ENCODE measurements around the gene PREX1.

PREX1 gene

DNA sequence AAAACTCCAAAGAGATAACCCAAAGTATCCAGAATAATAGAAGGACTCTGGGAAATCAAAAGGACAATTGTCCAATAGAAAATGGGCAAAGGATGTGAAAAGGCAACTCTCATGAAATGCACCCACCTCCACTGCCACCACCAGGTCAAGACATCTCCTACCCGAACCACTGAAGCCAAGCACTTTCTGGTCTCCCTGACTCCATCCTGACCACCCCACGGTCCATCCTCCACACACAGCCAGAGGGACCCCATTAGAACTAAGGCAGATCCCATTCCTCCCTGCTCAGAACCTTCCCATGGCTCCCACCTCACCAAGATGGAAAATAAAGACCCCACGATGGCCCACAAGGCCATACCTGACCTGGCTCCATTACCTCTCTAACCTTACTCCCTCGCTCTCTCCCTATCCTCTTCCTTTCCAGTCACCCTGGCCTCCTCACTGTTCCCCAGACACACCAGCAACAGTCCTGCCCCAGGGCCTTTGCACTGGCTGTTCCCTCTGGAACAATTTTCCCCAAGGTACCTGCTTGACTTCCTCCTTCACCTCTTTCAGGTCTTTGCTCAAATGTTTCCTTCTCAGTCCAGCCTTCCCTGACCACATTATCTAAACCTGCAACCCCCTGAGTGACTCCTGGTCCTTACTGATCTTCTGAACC lies 108.1 kb downstream of the PREX1 start:
- Histone ChIP-seq H3K9ac (ENCODE audit: low read depth, low read length, poor library complexity) (no peak overlapping the region), H3K4me2 (ENCODE audit: insufficient read depth, low read length, poor library complexity, severe bottlenecking) (no peak overlapping the region), H3K27me3 (ENCODE audit: control insufficient read depth in 3 of 3, insufficient read depth in 3 of 3, low read depth in 1 of 3, low read length in 3 of 3) (no peaks in the 10 kb centered on the region), H2BK12ac (ENCODE audit: low read length) (no peak overlapping the region), H3K79me1 (ENCODE audit: low read depth, low read length) (no peaks in the 10 kb centered on the region), H3K14ac (ENCODE audit: low read length) (no peak overlapping the region), H2BK120ac (ENCODE audit: low read depth, low read length) (no peak overlapping the region), H3K36me3 (replicated peaks in 1 of 2; ENCODE audit: control insufficient read depth in 2 of 2, insufficient read depth in 2 of 2, low read length in 2 of 2) (peaks cover 0 to 99% of the 10 kb centered on the region in 2 donors), H2BK5ac (ENCODE audit: low read length) (no peak overlapping the region), H3K23ac (ENCODE audit: low read depth, low read length, poor library complexity) (no peak overlapping the region), H3K18ac (ENCODE audit: low read length) (no peak overlapping the region), H2AFZ (ENCODE audit: low read length) (no peak overlapping the region), H3K9me3 (replicated peaks in 1 of 2; ENCODE audit: control insufficient read depth in 2 of 2, insufficient read depth in 1 of 2, low read depth in 1 of 2, low read length in 2 of 2) (no peaks in the 10 kb centered on the region), H4K91ac (ENCODE audit: low read depth, low read length, poor library complexity) (no peak overlapping the region), H3K4ac (ENCODE audit: low read length) (no peak overlapping the region), H3K4me1 (ENCODE audit: control insufficient read depth in 2 of 2, insufficient read depth in 1 of 2, low read depth in 1 of 2, low read length in 2 of 2) (peaks cover 0 to 1% of the 10 kb centered on the region in 2 donors), H3K27ac (replicated peaks; ENCODE audit: low read length) (no peak overlapping the region), H3K4me3 (ENCODE audit: low read length in 2 of 2) (no peak overlapping the region), H2AK5ac (ENCODE audit: low read depth, low read length) (no peak overlapping the region), H4K8ac (ENCODE audit: low read depth, low read length) (no peak overlapping the region), H2BK15ac (ENCODE audit: low read length) (no peak overlapping the region)
- DNase-seq (ENCODE audit: low spot score): no peak
- no CpG with 5 or more reads among the region's 4 CpGs for WGBS, 2 donors (ENCODE audit: extremely low coverage in 2 of 2, insufficient read length in 2 of 2, insufficient replicate concordance in 1 of 2)

DNA sequence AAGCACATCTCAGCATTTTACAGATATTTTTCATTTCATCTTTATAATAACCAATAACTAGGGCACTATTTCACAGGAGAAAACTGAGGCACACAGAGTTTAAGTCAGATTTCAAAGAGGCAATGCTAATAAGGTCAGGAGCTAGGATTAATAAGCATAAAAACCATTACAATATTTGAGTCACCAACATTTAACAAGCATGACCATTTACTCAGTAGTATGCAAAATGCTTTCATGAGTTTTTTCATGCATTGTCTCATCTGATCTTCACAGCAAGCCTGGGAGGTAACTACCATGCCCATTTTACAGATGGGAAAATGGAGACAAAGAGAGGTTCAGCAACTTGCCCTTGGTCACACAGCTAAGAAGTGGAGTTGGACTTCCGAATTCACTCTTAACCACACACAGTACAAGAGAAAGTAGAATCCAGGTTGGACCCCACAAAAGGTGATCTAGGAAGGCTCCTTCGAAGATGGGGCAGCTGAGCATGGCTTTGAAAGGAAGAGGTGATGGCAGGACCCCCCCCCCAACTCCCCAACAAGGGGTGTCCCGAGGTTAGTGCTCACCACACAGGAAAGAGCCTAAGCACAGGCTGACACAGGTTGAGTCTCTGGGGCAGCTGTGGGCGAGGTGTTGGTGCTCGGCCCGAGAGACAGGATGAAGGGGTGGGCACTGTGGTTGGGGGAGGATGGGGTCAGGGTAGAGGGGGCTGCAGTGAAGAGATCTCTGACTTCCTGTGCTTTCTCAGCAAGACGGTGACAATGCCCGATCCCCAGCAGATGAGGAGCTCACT lies 108.8 kb downstream of the PREX1 start:
- no peak overlapping the region for H2AK5ac ChIP-seq (ENCODE audit: low read depth, low read length)
- peaks cover 0 to 94% of the 10 kb centered on the region in 2 donors for H3K36me3 ChIP-seq (replicated peaks in 1 of 2; ENCODE audit: control insufficient read depth in 2 of 2, insufficient read depth in 2 of 2, low read length in 2 of 2)
- no peak overlapping the region for H3K9ac ChIP-seq (ENCODE audit: low read depth, low read length, poor library complexity)
- H4K8ac ChIP-seq (ENCODE audit: low read depth, low read length): no peak overlapping the region
- no peak overlapping the region for H2BK5ac ChIP-seq (ENCODE audit: low read length)
- H3K23ac ChIP-seq (ENCODE audit: low read depth, low read length, poor library complexity): no peak overlapping the region
- no peak overlapping the region for H3K4me3 ChIP-seq (ENCODE audit: low read length in 2 of 2)
- no peak overlapping the region for H2AFZ ChIP-seq (ENCODE audit: low read length)
- WGBS, 2 donors (ENCODE audit: extremely low coverage in 2 of 2, insufficient read length in 2 of 2, insufficient replicate concordance in 1 of 2): no CpG with 5 or more reads among the region's 8 CpGs
- H3K4me1 ChIP-seq (ENCODE audit: control insufficient read depth in 2 of 2, insufficient read depth in 1 of 2, low read depth in 1 of 2, low read length in 2 of 2): peaks cover 0 to 1% of the 10 kb centered on the region in 2 donors
- H3K9me3 ChIP-seq (replicated peaks in 1 of 2; ENCODE audit: control insufficient read depth in 2 of 2, insufficient read depth in 1 of 2, low read depth in 1 of 2, low read length in 2 of 2): no peaks in the 10 kb centered on the region
- H3K27me3 ChIP-seq (ENCODE audit: control insufficient read depth in 3 of 3, insufficient read depth in 3 of 3, low read depth in 1 of 3, low read length in 3 of 3): no peaks in the 10 kb centered on the region
- H2BK120ac ChIP-seq (ENCODE audit: low read depth, low read length): no peak overlapping the region
- no peak overlapping the region for H4K91ac ChIP-seq (ENCODE audit: low read depth, low read length, poor library complexity)
- no peak overlapping the region for H3K4ac ChIP-seq (ENCODE audit: low read length)
- no peak overlapping the region for H3K18ac ChIP-seq (ENCODE audit: low read length)
- DNase-seq (ENCODE audit: low spot score): no peak
- no peak overlapping the region for H3K14ac ChIP-seq (ENCODE audit: low read length)
- H2BK15ac ChIP-seq (ENCODE audit: low read length): no peak overlapping the region
- H3K27ac ChIP-seq (replicated peaks; ENCODE audit: low read length): no peak overlapping the region
- no peaks in the 10 kb centered on the region for H3K79me1 ChIP-seq (ENCODE audit: low read depth, low read length)
- no peak overlapping the region for H2BK12ac ChIP-seq (ENCODE audit: low read length)
- H3K4me2 ChIP-seq (ENCODE audit: insufficient read depth, low read length, poor library complexity, severe bottlenecking): no peak overlapping the region

DNA sequence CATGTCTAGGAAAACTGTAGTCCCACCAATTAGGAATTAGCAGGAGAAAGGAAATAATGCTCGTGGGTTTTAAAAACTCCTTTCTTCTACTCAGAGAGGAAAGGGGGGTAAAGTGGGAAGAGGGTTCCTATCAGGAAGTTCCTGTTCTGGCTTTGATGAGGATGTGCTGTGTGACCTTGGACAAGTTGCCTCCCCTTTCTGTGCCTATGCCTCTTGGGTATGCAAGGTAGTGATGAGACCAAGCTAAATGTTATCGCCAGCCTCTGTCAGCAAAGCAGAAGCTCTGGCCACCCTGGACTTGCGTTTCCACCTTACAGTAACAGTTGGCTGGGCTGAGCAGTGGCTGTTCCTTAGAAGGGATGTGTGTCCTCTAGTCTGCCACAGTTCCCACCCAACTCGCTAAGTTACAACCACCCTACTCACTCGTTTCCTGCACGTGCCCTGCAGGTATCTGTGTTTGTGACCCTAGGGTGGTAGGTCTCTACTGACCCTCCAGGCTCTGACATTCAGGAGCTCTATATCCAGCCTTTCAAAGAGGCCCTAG lies 110.0 kb downstream of the PREX1 start:
- no peak overlapping the region for H2AFZ ChIP-seq (ENCODE audit: low read length)
- no peak overlapping the region for H4K8ac ChIP-seq (ENCODE audit: low read depth, low read length)
- no peak overlapping the region for H2AK5ac ChIP-seq (ENCODE audit: low read depth, low read length)
- H3K14ac ChIP-seq (ENCODE audit: low read length): no peak overlapping the region
- H3K79me1 ChIP-seq (ENCODE audit: low read depth, low read length): no peaks in the 10 kb centered on the region
- H3K27me3 ChIP-seq (ENCODE audit: control insufficient read depth in 3 of 3, insufficient read depth in 3 of 3, low read depth in 1 of 3, low read length in 3 of 3): no peaks in the 10 kb centered on the region
- no CpG with 5 or more reads among the region's 6 CpGs for WGBS, 2 donors (ENCODE audit: extremely low coverage in 2 of 2, insufficient read length in 2 of 2, insufficient replicate concordance in 1 of 2)
- H3K36me3 ChIP-seq (replicated peaks in 1 of 2; ENCODE audit: control insufficient read depth in 2 of 2, insufficient read depth in 2 of 2, low read length in 2 of 2): peaks cover 0 to 82% of the 10 kb centered on the region in 2 donors
- H2BK12ac ChIP-seq (ENCODE audit: low read length): no peak overlapping the region
- H3K23ac ChIP-seq (ENCODE audit: low read depth, low read length, poor library complexity): no peak overlapping the region
- H2BK5ac ChIP-seq (ENCODE audit: low read length): no peak overlapping the region
- H3K4me3 ChIP-seq (ENCODE audit: low read length in 2 of 2): no peak overlapping the region
- no peak overlapping the region for H3K18ac ChIP-seq (ENCODE audit: low read length)
- no peak overlapping the region for H4K91ac ChIP-seq (ENCODE audit: low read depth, low read length, poor library complexity)
- no peak overlapping the region for H2BK15ac ChIP-seq (ENCODE audit: low read length)
- H3K9me3 ChIP-seq (replicated peaks in 1 of 2; ENCODE audit: control insufficient read depth in 2 of 2, insufficient read depth in 1 of 2, low read depth in 1 of 2, low read length in 2 of 2): no peaks in the 10 kb centered on the region
- DNase-seq (ENCODE audit: low spot score): no peak
- no peak overlapping the region for H3K9ac ChIP-seq (ENCODE audit: low read depth, low read length, poor library complexity)
- H3K4me2 ChIP-seq (ENCODE audit: insufficient read depth, low read length, poor library complexity, severe bottlenecking): no peak overlapping the region
- H3K4ac ChIP-seq (ENCODE audit: low read length): no peak overlapping the region
- no peak overlapping the region for H3K27ac ChIP-seq (replicated peaks; ENCODE audit: low read length)
- peaks cover 0 to 1% of the 10 kb centered on the region in 2 donors for H3K4me1 ChIP-seq (ENCODE audit: control insufficient read depth in 2 of 2, insufficient read depth in 1 of 2, low read depth in 1 of 2, low read length in 2 of 2)
- no peak overlapping the region for H2BK120ac ChIP-seq (ENCODE audit: low read depth, low read length)

DNA sequence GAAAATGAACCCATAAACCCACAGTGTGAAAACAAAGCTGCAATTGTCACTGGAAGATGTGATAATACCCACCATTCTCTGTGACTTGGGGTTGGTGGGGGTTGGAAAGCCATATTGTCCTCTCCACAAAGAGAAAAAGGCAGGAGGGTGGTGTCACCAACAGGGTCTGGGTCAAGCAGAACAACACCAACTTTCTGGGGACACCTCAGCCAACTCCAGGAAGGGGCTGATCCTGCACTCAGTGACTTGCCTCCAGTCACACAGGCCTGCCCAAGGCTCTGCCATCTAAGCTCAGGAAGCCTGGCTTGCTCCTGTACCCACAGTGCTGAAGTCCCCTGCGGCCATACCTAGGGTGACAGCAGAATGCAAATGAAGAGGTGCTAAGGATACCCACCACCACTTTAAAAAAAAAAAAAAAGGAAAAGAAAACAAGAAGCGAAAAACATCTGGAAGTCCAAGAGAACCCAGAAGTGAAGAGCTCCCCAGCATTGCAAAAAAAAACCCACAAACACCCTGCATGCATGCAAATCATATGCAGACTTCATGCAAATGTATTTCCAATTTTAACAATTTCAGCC lies 110.6 kb downstream of the PREX1 start:
- H2AFZ ChIP-seq (ENCODE audit: low read length): no peak overlapping the region
- H3K9me3 ChIP-seq (replicated peaks in 1 of 2; ENCODE audit: control insufficient read depth in 2 of 2, insufficient read depth in 1 of 2, low read depth in 1 of 2, low read length in 2 of 2): no peaks in the 10 kb centered on the region
- no peaks in the 10 kb centered on the region for H3K27me3 ChIP-seq (ENCODE audit: control insufficient read depth in 3 of 3, insufficient read depth in 3 of 3, low read depth in 1 of 3, low read length in 3 of 3)
- peaks cover 0 to 1% of the 10 kb centered on the region in 2 donors for H3K4me1 ChIP-seq (ENCODE audit: control insufficient read depth in 2 of 2, insufficient read depth in 1 of 2, low read depth in 1 of 2, low read length in 2 of 2)
- no peak overlapping the region for H2AK5ac ChIP-seq (ENCODE audit: low read depth, low read length)
- H3K4ac ChIP-seq (ENCODE audit: low read length): no peak overlapping the region
- H3K18ac ChIP-seq (ENCODE audit: low read length): no peak overlapping the region
- no peak for DNase-seq (ENCODE audit: low spot score)
- no peak overlapping the region for H3K9ac ChIP-seq (ENCODE audit: low read depth, low read length, poor library complexity)
- no peak overlapping the region for H2BK12ac ChIP-seq (ENCODE audit: low read length)
- no peak overlapping the region for H2BK15ac ChIP-seq (ENCODE audit: low read length)
- H3K4me3 ChIP-seq (ENCODE audit: low read length in 2 of 2): no peak overlapping the region
- no peak overlapping the region for H3K4me2 ChIP-seq (ENCODE audit: insufficient read depth, low read length, poor library complexity, severe bottlenecking)
- no peak overlapping the region for H4K8ac ChIP-seq (ENCODE audit: low read depth, low read length)
- H3K14ac ChIP-seq (ENCODE audit: low read length): no peak overlapping the region
- peaks cover 0 to 76% of the 10 kb centered on the region in 2 donors for H3K36me3 ChIP-seq (replicated peaks in 1 of 2; ENCODE audit: control insufficient read depth in 2 of 2, insufficient read depth in 2 of 2, low read length in 2 of 2)
- no peak overlapping the region for H4K91ac ChIP-seq (ENCODE audit: low read depth, low read length, poor library complexity)
- H2BK5ac ChIP-seq (ENCODE audit: low read length): no peak overlapping the region
- no peak overlapping the region for H2BK120ac ChIP-seq (ENCODE audit: low read depth, low read length)
- no peaks in the 10 kb centered on the region for H3K79me1 ChIP-seq (ENCODE audit: low read depth, low read length)
- no peak overlapping the region for H3K23ac ChIP-seq (ENCODE audit: low read depth, low read length, poor library complexity)
- no CpG with 5 or more reads among the region's 2 CpGs for WGBS, 2 donors (ENCODE audit: extremely low coverage in 2 of 2, insufficient read length in 2 of 2, insufficient replicate concordance in 1 of 2)
- no peak overlapping the region for H3K27ac ChIP-seq (replicated peaks; ENCODE audit: low read length)
